ENCODE data around the gene KRT86.

Gene KRT86

DNA sequence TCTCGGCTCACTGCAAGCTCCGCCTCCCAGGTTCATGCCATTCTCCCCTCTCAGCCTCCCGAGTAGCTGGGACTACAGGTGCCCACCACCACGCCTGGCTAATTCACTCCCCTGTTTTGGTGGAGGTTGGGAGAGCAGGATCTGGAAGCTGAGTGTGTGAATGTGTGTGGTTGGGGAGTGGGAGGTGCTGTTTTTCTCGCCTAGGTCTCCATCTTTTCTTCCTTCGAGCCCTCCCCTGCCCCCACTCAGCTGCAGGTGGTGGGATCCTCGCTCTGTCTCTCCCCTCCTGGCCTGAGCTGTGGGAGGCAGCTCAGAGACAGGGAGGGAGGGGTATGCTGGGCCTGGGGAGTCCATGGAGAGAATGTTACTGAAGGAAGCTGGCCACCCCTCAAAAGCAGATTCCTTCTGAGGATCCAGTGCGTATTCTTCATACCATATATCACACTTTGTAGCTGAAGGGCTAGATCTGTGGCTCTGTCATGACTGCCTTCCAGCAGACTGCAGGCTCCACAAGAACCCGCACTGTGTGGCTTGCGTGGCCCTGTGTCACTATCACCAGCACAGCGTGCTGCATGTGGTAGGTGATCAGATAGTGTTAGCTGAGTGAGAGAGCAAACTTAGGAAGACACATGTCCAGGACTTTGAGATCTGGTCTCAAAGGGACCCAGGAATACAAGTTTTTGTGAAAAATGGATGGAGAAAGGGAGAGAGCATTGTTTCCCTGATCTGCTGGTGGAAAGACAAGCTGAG, 44.0 kb downstream of the KRT86 start:
- DNase-seq = no peak

DNA sequence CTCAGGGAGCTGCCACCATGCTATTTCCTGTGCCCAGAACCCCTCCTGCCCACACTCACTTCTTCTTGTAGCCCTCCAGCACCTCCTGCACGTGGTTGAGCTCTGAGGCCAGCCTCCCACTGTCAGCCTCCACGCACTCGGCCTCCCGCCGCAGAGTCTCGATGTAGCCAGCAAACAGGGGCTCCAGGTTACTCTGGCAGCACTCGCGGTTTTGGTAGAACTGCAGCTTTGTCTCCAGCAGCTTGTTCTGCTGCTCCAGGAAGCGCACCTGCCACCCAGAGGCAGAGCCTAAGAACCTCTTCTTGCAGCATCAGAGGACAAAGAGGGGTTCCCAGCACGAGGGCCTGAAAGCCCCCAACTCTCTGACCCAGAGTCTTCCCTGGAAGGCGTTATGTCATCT, 44.7 kb downstream of the KRT86 start:
- DNase-seq = peak in 1 of 2 experiments; percentile 18

DNA sequence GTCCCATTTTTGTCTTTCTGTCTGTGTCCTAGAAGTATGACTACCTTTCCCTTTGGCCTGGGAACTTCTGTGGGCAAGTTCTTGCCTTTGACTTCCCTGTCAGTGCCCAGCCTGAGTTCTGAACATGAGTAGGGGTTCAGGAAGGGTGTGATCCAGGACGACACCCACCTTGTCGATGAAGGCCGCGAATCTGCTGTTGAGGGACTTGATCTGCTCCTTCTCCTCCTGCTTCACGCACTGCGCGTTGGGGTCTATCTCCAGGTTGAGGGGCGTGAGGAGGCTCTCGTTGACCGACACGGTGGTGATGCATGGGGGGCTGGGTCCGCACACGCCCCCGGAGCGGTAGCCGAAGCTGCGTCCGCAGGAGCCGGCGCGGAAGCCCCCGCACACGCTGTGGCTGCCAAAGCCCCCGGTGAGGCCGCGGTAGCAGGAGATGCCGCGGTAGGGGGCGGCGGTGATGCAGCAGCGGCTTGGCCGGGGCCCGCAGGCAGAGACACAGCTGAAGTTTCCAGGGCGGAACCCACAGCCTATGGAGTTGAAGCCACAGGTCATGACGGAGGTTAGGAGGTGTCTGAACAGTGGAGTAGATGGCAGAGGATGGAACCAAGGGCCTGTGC, 46.4 kb downstream of the KRT86 start, which contains the start of gene KRT83:
Gene KRT83 (minus strand): TSS at position 615 of the 617 bp plus-strand sequence. CDS start 63 bp downstream, at position 552.
- no peak for DNase-seq

DNA sequence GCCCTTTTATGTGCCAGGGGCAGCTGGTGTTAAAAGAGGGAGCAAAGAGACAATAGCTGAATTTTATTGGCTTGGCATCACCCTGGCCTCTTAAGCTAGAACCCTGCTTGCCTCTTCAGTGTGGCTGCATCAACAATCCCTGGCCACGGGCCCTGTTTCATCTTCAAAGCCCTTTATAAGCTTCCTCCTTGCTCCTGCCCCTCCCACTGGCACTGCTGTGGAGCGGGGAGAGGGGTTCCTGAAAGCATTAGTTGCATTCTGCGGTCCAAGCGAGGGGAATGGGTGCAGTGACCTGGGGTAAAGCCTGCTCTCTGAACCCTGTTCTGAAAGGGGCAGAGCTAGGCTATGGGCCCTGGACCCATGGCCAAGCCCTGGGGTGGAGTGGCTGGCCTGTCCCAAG, 47.0 kb downstream of the KRT86 start:
- no peak for DNase-seq

DNA sequence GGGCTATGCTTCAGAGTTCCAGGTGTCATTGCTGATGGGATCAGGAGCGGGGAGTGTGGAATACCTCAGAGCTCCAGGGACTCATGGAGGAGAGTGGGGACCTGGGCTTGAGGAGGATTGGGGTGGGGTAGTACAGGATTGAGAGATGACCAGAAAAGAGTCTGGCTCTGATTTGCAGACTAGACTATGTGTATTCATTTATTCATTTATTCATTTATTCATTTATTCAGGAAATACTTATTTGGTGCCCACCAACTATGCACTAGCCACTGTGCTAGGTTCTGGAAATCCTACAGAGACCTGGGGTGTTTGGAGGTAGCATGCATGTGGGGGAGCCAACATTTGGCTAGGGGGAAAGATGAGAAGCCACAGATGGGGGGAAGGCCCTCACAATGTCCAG, 47.6 kb downstream of the KRT86 start:
- DNase-seq = no peak

DNA sequence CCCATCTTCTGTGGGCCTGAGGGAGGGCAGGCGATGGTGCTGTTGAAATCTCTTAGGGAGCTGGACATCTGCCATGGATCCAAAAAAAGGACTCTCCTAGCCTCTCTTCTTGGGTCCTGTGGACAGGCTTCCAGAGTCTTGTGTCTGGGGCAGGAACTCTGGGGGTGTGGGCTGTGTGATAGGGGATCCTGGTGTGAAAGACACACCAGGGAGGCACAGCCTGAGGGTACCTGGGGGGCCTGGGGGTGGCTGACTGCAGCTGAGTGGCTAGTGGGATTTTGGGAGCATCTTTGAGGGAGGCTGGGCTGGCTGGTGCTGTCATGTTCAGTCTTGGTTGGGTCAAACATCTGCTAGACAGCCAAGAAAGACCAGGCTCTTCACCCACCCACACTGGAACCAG, 48.6 kb downstream of the KRT86 start:
- no peak for DNase-seq

DNA sequence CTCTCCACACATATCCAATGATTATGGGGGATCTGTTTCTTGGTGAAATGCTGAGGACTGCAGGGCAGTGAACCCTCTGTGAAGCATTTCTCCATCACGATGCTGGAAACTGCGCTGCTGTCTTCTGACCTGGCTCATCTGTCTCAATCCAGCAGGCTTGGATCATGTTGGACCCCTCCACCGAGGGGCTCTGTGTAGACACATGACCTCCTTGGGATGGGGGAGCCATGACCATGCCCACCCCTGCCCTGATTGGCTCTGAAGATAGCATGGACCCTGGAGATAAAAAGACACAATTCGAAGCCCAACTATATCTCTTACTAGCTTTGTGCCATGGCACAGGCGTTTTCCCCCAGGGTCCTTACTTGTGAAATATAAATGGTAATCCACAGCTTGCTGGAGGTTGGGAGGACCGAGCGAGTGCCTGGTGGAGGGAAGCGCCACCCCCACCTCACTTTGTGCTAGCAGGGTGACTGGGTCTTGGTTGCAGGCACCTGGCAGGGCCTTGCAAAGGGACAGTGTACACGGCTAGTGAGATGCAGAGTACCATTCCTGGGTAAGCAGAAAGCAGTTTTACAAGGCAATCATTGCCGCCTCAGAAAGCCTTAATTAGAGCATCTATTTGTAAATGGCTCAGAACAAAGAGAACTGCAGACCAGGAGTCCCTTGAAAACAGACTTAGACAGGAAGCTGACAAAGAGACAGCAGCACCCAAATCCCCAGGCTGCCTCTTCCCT, 49.1 kb downstream of the KRT86 start:
- DNase-seq = no peak

DNA sequence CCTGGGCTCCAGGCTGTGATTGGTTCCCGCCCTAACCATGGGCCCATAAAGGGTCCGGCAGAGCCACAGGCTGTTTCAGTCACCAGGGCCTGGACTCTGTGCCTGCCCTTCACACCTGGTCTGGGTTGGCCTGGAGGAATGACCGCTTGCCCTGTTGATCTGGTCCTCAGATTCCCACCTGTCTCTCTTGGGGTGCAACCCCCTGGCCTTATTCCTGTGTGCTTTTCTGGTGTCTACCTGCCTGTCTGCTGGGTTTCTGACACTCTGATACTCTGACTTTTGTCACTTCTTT, 49.7 kb downstream of the KRT86 start:
- no peak for DNase-seq

DNA sequence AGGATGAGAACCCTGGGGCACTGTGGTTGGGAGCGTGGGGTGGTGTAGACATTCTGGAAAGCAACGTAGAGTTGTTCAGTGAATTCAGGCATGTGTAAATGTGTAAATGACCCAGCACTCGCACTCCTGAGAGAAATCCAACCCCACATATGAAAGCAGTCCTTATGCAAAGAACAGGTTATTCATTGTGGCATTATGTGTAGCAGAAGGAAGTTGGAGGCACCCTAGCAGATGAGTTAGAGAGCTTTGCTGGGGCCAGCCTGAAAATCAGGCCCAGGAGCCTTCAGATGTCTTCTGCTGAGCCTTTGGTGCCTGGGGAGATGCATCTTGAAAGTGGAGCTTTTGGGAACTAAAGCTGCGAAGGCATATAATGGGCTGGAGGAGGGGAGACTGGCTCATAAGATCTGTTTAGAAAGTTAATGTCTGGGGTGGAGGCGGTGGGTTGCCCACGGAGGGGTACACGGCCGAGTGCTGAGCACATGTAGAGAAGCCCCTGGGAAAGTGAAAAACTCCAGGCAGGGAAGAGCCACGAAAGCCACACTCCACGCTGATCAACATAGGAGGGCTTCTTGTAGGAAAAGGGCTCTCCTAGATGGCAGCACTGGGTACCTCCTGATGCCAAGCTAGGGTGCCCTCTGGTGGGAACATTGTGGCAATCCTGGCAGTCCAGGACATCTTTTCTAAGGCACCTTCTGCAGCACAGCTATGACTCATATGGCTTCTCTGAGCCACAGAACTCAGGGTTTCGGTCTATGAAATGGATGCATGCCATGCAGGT, 52.8 kb downstream of the KRT86 start:
- DNase-seq = peak; percentile 78 to 85

DNA sequence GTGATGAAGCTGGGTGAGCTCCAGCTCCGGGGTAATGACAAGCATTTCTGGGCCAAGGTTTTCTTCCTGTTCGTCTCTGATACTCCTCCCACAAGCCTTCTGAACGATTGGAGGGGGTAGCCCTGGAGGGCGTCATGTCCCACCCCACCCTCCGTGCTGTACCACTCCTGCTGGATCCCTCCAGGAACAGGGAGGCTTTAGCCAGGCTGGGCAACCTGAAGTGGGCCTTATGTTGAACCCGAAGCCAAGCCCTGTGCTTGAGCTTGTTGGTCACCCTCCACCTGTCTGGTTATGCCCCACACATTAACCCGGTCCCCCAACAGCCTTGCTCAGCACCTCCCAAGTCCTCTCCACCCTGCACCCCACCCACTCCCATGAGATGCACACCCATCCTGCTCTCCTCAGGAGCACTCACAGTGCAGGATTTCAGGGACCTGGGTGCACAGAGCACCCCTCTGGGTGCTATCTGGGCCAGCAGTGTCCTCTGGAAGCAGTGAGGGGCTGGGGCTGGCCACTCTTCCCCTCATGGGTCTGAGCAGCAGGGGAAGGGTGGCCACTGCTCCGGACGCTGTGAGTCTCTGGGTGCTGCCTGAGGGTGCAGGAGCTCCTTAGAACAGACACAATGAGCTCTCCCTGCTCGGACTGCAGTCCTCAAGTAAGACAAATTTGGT, 53.5 kb downstream of the KRT86 start:
- no peak for DNase-seq

DNA sequence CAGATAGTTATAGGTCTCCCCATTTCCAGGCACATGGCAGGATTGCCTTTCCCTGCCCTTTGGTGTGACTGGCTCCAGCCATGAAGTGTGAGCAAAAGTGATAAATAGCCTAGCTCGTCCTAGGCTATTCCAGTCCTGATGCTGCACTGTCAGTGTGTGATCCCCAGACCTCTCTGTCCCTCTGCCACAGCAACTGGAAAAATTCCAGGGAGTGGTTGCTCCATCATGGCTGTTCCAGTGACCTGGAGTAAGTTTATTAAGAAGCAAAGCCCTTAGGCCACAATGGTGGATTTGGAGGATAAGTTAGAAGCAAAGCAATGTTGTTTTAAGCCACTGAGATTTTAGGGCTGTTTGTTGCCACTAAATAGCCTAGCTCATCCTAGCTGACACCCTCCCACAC, 56.6 kb downstream of the KRT86 start:
- no peak for DNase-seq

DNA sequence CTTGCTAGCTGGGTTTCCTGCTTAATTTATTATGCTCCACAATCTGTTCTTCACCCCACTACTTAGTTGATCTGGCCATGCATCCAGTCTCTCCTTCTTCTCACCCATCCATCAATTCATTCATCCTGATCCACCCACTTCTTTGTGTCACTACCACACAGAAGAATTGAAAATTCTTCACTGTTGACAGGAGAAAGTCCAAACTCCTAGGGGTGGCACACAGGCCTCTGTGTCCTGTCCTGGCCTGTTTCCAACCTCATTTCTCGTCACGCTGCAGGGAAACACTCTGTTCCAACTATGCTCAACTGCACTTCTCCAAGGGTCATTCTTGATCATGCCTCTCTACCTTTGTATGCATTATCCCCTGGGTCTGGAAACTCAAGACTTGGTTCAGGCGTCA, 57.4 kb downstream of the KRT86 start:
- DNase-seq = no peak

DNA sequence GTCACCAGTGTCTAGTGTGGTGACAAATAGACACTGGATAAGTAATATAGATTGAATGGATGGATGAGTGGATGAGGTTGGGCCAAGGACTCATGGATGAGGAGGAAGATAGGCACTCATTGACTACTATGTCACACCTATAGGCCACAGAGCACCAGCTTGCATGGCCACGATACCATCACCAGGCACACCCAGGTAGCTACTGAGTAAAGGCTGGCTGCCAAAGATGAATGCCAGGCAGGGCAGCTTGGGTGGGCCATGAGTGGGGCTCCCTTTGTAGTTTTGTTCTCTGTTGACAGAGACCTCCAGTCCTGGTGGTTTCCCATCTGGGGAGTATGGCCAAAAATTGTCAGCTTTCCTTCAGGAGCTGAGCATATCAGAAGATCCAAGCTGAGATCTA, 57.9 kb downstream of the KRT86 start:
- no peak for DNase-seq

DNA sequence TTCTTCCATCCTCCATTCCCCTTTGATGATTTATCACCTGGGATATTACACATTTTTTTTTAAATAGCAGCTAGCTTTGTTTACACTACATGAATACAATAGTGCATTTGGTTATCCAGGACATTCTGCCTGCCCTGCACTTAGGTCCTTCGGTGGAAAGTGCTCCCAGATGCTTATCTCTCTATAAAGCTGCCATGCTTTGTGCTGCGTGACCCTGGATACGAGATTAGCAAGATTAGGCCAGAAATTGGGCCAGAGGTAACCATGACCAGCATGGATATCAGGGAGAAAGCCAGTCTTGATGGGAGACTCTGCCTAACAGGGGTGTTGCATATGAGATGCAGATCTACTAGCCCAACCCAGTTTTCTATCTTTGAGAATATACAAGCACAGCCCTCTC, 58.9 kb downstream of the KRT86 start:
- DNase-seq = no peak

DNA sequence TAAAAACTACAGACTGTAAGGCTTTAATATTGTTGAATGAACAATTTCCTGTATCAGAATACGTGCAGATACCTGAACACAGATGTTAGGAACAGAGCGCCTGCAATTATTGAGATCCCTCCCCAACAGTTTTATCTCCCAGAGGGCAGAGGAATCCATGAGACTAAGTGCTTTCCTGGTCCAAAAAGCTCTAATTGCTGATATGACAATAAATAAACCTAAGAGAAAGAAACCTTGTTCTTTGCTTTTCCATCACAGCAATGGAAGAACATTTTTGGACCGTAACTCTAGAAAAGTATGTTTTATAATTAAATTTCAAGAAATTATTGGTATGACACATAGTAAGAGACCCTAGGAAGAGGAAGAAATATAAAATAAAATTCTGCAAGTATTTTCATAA, 59.7 kb downstream of the KRT86 start:
- no peak for DNase-seq

DNA sequence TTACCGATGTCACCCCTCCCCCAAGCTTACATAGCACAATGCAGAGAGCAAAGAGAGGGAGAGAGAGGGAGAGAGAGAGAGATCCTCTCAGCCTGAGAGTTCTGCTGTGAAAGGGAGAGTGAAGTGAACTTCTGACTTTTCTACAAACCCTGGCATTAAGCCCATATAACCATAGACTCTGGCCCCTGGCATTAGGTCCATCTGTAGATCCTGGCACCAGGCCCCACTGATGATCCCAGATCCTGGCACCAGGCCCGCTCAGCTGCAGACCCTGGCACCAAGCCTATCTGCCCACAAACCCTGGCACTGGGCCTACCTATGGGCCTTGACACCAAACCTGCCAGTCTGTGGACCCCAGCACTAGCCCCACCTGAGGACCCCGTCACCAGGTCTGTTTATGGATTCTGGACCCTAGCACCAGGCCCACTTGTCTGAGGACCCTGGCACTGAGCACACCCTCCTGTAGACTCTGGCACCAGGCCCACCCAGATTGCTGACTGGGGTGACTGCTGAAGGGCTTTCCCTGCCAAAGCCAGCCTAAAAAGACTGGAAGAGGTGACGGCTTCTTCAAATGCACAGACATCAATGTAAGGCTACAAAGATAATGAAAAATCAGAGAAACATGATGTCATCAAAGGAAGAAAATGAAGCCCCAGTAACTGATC, 61.3 kb downstream of the KRT86 start:
- DNase-seq = no peak

DNA sequence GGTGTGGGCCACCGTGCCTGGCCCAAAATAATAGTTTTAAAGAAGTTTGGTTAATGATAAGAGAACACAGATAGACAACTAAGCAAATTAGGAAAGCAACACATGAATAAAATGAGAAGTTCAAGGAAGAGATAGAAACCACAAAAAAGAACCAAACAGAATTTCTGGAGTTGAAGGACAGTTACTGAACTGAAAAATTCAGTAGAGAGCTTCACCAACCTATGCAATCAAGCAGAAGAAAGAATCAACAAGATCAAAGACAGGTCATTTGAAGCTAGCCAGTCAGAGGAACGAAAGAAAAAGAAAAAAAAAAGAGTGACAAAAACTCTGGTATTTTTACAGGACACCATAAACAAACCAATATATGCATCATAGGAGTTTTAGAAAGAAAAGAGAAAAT, 62.2 kb downstream of the KRT86 start:
- no peak for DNase-seq

DNA sequence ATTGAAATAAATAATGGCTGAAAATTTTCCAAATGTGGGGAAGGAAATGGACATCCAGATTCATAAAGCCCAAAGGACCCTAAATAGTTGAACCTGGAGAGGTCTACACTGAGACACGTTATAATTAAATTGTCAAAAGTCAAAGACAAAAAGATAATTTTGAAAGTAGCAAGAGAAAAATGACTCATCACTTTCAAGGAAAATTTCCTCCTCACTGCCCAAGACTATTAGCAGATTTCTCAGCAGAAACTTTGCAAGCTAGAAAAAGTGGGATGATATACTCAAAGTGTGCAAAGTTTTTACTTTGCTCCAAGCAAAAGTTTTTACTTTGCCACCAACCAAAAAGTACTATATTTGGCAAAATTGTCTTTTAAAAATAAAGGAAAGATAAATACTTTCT, 62.6 kb downstream of the KRT86 start:
- no peak for DNase-seq

DNA sequence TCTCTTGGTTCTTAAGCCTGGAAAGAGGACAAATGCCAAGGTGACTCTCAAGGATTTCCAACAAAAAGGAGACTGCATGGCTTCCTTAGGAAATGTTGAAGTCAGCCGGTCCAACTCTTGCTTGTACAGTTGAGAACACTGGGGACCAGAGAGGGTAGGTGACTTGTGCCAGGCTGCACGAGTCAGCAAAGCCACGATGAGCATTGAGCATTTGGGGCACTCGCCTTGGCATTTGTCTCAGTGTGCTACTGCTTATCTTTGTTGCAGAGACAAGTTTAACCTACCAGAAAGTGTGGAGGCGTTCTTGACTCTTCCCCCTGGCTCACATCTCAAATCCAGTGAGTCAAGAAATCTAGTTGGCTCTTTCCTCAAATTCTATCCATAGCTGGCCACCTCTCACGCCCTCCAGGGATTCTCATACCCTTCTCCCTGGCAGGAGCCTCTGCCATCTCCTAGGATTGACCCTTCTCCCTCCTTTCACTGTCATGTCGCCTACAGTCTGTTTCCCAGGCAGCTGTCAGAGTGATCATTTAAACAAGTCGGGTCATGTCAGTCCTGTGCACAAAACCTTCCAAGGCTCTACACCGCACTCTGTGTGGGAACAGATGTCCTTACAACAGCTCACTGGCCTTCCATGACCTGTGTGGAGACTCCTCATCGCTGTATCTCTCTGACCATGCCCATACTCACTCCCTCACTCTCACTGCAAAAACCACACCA, 64.0 kb downstream of the KRT86 start:
- DNase-seq = peak in 1 of 2 experiments; percentile 10

DNA sequence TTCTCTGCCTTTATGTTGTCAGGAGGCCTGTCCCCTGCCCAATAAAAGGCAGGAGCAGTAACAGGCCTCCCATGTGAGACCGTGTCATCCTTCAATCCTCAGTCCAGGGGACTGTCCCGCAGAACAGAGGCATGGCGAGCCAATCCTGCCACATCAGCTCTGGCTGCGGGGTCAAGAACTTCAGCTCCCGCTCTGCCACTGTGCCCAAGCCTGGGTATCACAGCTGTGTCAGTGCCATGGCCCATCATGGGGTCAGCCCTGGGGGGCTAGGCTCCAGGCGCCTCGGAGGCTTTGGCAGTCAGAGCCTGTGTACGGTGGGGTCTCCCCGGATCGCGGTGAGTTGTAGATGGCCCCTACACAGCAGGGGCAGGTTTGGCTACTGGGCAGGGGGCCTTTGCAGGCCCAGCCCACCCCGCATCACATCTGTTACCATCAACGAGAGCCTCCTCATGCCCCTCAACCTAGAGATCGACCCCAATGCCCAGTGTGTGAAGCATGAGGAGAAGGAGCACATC, 66.7 kb downstream of the KRT86 start:
- DNase-seq = no peak

DNA sequence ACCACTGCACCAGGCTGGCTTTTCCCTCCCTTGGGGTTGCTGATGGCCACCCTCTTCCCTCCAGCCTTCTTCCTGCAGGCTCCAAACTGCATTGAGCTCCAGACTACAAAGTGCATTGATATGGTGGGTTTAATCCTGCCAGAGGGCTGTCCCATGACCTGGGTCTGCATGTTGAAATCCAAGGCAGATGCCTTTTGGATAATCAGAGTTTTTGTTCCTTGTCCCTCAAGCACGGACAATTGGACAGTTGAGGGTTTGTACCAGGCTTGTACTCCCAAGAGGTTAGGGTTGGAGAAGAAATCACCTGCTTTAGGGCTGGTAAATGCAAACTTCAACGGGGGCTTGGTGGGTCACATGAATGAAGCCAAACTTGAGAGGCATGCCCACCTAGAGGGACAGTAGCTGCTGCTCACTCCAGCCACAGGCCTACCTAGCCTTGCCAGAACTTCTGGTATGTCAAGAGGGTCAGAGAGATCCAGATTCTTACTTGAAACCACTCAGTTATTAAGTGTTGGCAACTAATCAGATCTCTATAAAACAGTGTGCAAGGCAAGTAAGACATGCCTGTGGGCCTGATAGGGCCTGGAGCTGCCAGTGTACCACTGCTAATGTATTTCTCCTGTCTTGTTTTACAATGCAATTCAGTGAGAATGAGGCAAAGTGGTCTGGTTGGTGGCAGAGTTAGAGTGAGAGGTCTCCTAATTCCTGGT, 68.5 kb downstream of the KRT86 start:
- no peak for DNase-seq
